K562 (cell line): Measurements from ENCODE around the gene FEV. TPM values are rescaled to one million over a fixed set of nuclear protein-coding genes. Genes with fewer than 3 reads are reported as not detected.

Experiments used
- ADNP ChIP-seq: fragments of 200-800 bp; sonication (Bioruptor generic); IDR thresholded peaks from 2 replicates; pipeline ENCODE4 v1.6.1; 2016; ENCODE audit warnings: missing genetic modification characterization, missing compliant biosample characterization
- AFF4 ChIP-seq: sonication (generic); formaldehyde crosslinking; IDR thresholded peaks from 2 replicates; pipeline ENCODE4 v1.8.0; 2023; ENCODE audit warnings: mild to moderate bottlenecking, missing genetic modification reagents
- C11orf30 ChIP-seq: fragments of 450-650 bp; IDR thresholded peaks from 2 replicates; pipeline ENCODE4 v1.6.1; 2016; ENCODE audit warnings: low read depth, mild to moderate bottlenecking
- CBFA2T2 ChIP-seq: fragments of 450-650 bp; conservative IDR thresholded peaks from 2 replicates; pipeline ENCODE4 v1.6.1; 2017; ENCODE audit warnings: mild to moderate bottlenecking
- CEBPZ ChIP-seq: fragments of 150-350 bp; IDR thresholded peaks from 2 replicates; pipeline ENCODE4 v1.6.1; 2014; ENCODE audit warnings: low read depth, mild to moderate bottlenecking, low read length, borderline replicate concordance
- ELF4 ChIP-seq: fragments of 450-650 bp; formaldehyde crosslinking; IDR thresholded peaks from 2 replicates; pipeline ENCODE4 v1.4.0; 2022; ENCODE audit warnings: missing genetic modification characterization
- ETV1 ChIP-seq: fragments of 450-650 bp; conservative IDR thresholded peaks from 2 replicates; pipeline ENCODE4 v1.6.1; 2016; ENCODE audit warnings: missing genetic modification characterization, control low read depth, low read depth, missing compliant biosample characterization
- NRF1 ChIP-seq, 2 experiments: fragments of 450-650 bp; IDR thresholded peaks in 1 of 2; conservative IDR thresholded peaks in 1 of 2; 2 replicates each; pipeline ENCODE4 v1.6.1; 2014; ENCODE audit warnings: mild to moderate bottlenecking in 2 of 2
- SIN3A ChIP-seq, 2 experiments: fragments of 150-350 bp in 1 of 2; IDR thresholded peaks; 2 replicates each; pipeline ENCODE4 v1.6.1; 2011 to 2016; ENCODE audit warnings: borderline replicate concordance in 2 of 2, low read depth in 2 of 2, low read length in 2 of 2, mild to moderate bottlenecking in 2 of 2, moderate library complexity in 2 of 2; ENCODE audit not compliant: control insufficient read depth in 1 of 2
- SRF ChIP-seq, 2 experiments: fragments of 250-450, 450-650 bp in 1 of 2; sonication (Bioruptor Pico) in 1 of 2; sonication (generic) in 1 of 2; formaldehyde crosslinking; IDR thresholded peaks; 2 replicates each; pipeline versions ENCODE4 v1.5.0 to v1.5.1; 2020 to 2022; ENCODE audit warnings: mild to moderate bottlenecking in 1 of 2, missing genetic modification reagents in 1 of 2
- ZBTB26 ChIP-seq: fragments of 450-650 bp; formaldehyde crosslinking; IDR thresholded peaks from 2 replicates; pipeline ENCODE4 v1.4.0; 2022; ENCODE audit warnings: missing genetic modification characterization
- ZBTB5 ChIP-seq: fragments of 450-650 bp; IDR thresholded peaks from 2 replicates; pipeline ENCODE4 v1.6.1; 2017; ENCODE audit warnings: antibody characterized with exemption
- ZBTB7A ChIP-seq: IDR thresholded peaks from 2 replicates; pipeline ENCODE4 v1.6.1; 2011; ENCODE audit warnings: low read depth, mild to moderate bottlenecking, low read length, moderate library complexity, borderline replicate concordance; ENCODE audit not compliant: control insufficient read depth
- ZNF444 ChIP-seq: fragments of 250-450 bp; sonication (Bioruptor Pico); IDR thresholded peaks from 2 replicates; pipeline ENCODE4 v1.4.0; 2020; ENCODE audit warnings: mild to moderate bottlenecking, moderate library complexity
- polyA plus RNA-seq, 8 experiments: library from polyadenylated mRNA; depleted of rRNA in 4 of 8; stranded (reverse) in 5 of 8; unstranded in 3 of 8; fragments of >200 nt; fragmentation: Nextera tagmentation in 2 of 8; fragmentation: Illumina TruSeq in 1 of 8; extraction: Ambion mirVana in 2 of 8; extraction: Trizol in 1 of 8; gene quantifications; 2 replicates each; pipeline versions ENCODE4 v1.2.1 to v1.2.3, GENCODE V29; 2011 to 2014; ENCODE audit warnings: inconsistent platforms in 1 of 8, missing spikeins in 1 of 8
- total RNA-seq, 7 experiments: library from RNA; depleted of rRNA in 6 of 7; stranded (reverse); fragments of >200 nt in 6 of 7; fragmentation: Illumina TruSeq in 2 of 7; extraction: Trizol in 2 of 7; gene quantifications; 2 replicates each; pipeline versions ENCODE4 v1.2.1 to v1.2.3, GENCODE V29; 2011 to 2021; ENCODE audit warnings: low replicate concordance in 1 of 7

The FEV gene
- total and polyA plus RNA-seq, 9 of the 15 experiments (the other 6 are each of a cell fraction or from before 2014, with no cell fraction given) = 0.08 to 1.6 (median 0.62) TPM; not detected in 1

DNA sequence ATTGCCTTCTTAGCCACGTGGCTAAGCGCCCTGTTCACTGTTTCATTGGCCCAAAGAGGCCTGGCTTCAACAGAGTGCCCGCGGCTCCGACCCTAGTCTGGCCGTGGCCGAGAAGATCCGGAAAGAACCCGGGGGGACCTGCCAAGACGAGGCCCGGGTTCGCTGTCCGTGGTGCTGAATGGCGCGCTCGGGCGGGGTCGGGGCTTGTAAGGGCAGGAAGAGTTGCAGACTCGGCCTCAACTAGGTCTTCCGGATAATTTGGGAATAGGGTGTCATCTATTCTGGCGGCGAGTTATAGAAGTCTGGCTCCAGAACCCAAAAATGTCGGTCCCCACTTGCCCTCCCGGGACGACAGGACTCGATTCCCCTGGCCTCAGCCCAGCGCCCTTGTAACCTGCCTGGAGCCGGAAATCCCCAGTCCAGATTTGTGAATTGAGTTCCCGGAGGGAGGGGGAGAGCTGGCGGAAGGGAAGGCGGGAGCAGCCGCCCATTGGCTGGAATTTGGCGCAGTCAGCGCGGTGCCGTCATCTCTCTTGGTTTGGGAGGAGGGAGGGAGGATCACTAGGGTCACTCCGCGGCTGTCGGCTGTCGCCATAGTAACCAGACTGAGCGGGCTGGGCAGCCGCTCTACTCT is 22.0 kb downstream of the FEV start (continued):
- TF ChIP-seq CEBPZ (no peak), NRF1 (conservative IDR thresholded peaks at IDR 0.05 in 1 of 2, IDR thresholded peaks at IDR 0.05 in 1 of 2) (peak; percentile 8 to 22; a peak in 2 of 4 replicates), AFF4 (CRISPR knock-in tag) (no peak), SIN3A (IDR thresholded peaks at IDR 0.05; ENCODE audit: borderline replicate concordance in 2 of 2, control insufficient read depth in 1 of 2, low read depth in 2 of 2, low read length in 2 of 2) (peak; percentile 56 to 85; a peak in 2 of 4 replicates), C11orf30 (no peak; the same call in 1 of the 2 replicates), ZBTB5 (no peak), ZNF444 (CRISPR knock-in tag) (no peak), ETV1 (0 out of 2 replicates have a peak, but pooled peaks have one; percentile 41), ZBTB26 (CRISPR knock-in tag) (no peak), SRF (CRISPR knock-in tag; IDR thresholded peaks at IDR 0.05) (peak in 1 of 2 experiments; percentile 65; a peak in 1 of 4 replicates), CBFA2T2 (no peak), ZBTB7A (peak; percentile 62; the same call in 1 of the 2 replicates), ELF4 (CRISPR knock-in tag) (no peak), ADNP (tag) (no peak)
